H9 (cell line): Measurements from ENCODE around the gene APRT. TPM values are rescaled to one million over a fixed set of nuclear protein-coding genes. Genes with fewer than 3 reads are reported as not detected.

Source experiments
- DNase-seq: peaks from one replicate; pipeline ENCODE4 v3.0.0-alpha.2; 2017
- H2AFZ ChIP-seq: one replicate; pipeline ENCODE4 v1.6.1; 2013; ENCODE audit warnings: mild to moderate bottlenecking, low read length, control low read depth, moderate library complexity
- H2AK5ac ChIP-seq: 2 replicates; pipeline ENCODE4 v1.6.1; 2013; ENCODE audit warnings: low read length, control low read depth, mixed read lengths; ENCODE audit not compliant: insufficient read length
- H2BK120ac ChIP-seq: one replicate; pipeline ENCODE4 v1.6.1; 2013; ENCODE audit warnings: low read depth, mild to moderate bottlenecking, low read length, control low read depth, inconsistent platforms; ENCODE audit not compliant: poor library complexity, severe bottlenecking
- H2BK12ac ChIP-seq: 2 replicates; pipeline ENCODE4 v1.6.1; 2013; ENCODE audit warnings: low read length, control low read depth, mixed read lengths, low read depth; ENCODE audit not compliant: insufficient read length
- H2BK15ac ChIP-seq: 2 replicates; pipeline ENCODE4 v1.6.1; 2013; ENCODE audit warnings: low read depth, low read length, control low read depth
- H2BK20ac ChIP-seq: one replicate; pipeline ENCODE4 v1.6.1; 2013; ENCODE audit warnings: low read depth, mild to moderate bottlenecking, low read length, control low read depth, inconsistent platforms; ENCODE audit not compliant: poor library complexity, severe bottlenecking
- H2BK5ac ChIP-seq: 2 replicates; pipeline ENCODE4 v1.6.1; 2013; ENCODE audit warnings: low read length, control low read depth, mixed read lengths; ENCODE audit not compliant: insufficient read length
- H3K14ac ChIP-seq: 2 replicates; pipeline ENCODE4 v1.6.1; 2013; ENCODE audit warnings: low read length, control low read depth; ENCODE audit not compliant: insufficient read depth
- H3K18ac ChIP-seq: 2 replicates; pipeline ENCODE4 v1.6.1; 2013; ENCODE audit warnings: low read depth, mild to moderate bottlenecking, mixed read lengths, low read length, control low read depth; ENCODE audit not compliant: insufficient read length
- H3K23ac ChIP-seq: 2 replicates; pipeline ENCODE4 v1.6.1; 2013; ENCODE audit warnings: low read length, control low read depth, mixed read lengths, low read depth; ENCODE audit not compliant: insufficient read length
- H3K23me2 ChIP-seq: 2 replicates; pipeline ENCODE4 v1.6.1; 2013; ENCODE audit warnings: low read depth, mild to moderate bottlenecking, mixed read lengths, low read length, control low read depth; ENCODE audit not compliant: insufficient read length, poor library complexity, severe bottlenecking
- H3K27ac ChIP-seq: 2 replicates; pipeline ENCODE4 v1.5.1; 2013; ENCODE audit warnings: low read length, control low read depth, mixed read lengths, low read depth; ENCODE audit not compliant: insufficient read length
- H3K27me3 ChIP-seq: 2 replicates; pipeline ENCODE4 v1.6.1; 2013; ENCODE audit warnings: low read length, control low read depth, inconsistent platforms; ENCODE audit not compliant: insufficient read depth
- H3K4ac ChIP-seq: 2 replicates; pipeline ENCODE4 v1.6.1; 2013; ENCODE audit warnings: low read depth, mild to moderate bottlenecking, control low read depth, inconsistent platforms, low read length, moderate library complexity
- H3K4me1 ChIP-seq: 2 replicates; pipeline ENCODE4 v1.6.1; 2013; ENCODE audit warnings: low read length, control low read depth, inconsistent platforms; ENCODE audit not compliant: insufficient read depth
- H3K4me2 ChIP-seq: 2 replicates; pipeline ENCODE4 v1.6.1; 2013; ENCODE audit warnings: low read length, control low read depth, mixed read lengths; ENCODE audit not compliant: insufficient read length, insufficient read depth
- H3K56ac ChIP-seq: 2 replicates; pipeline ENCODE4 v1.6.1; 2013; ENCODE audit warnings: low read depth, mild to moderate bottlenecking, mixed read lengths, low read length, control low read depth; ENCODE audit not compliant: insufficient read length
- H3K79me1 ChIP-seq: 2 replicates; pipeline ENCODE4 v1.6.1; 2013; ENCODE audit warnings: low read depth, mild to moderate bottlenecking, moderate library complexity, low read length, control low read depth, inconsistent platforms; ENCODE audit not compliant: insufficient read depth, poor library complexity, severe bottlenecking
- H3K79me2 ChIP-seq: 2 replicates; pipeline ENCODE4 v1.6.1; 2013; ENCODE audit warnings: low read length, control low read depth, inconsistent platforms; ENCODE audit not compliant: insufficient read depth
- H3K9ac ChIP-seq: 2 replicates; pipeline ENCODE4 v1.6.1; 2013; ENCODE audit warnings: low read length, control low read depth, mixed read lengths; ENCODE audit not compliant: insufficient read length; ENCODE audit errors: extremely low read depth
- H3K9me3 ChIP-seq: one replicate; pipeline ENCODE4 v1.6.1; 2013; ENCODE audit warnings: low read depth, low read length, inconsistent platforms; ENCODE audit not compliant: control insufficient read depth
- H3T11ph ChIP-seq: one replicate; pipeline ENCODE4 v1.6.1; 2013; ENCODE audit warnings: mild to moderate bottlenecking, low read length, control low read depth, inconsistent platforms
- H4K20me1 ChIP-seq: one replicate; pipeline ENCODE4 v1.6.1; 2013; ENCODE audit not compliant: control insufficient read depth, insufficient read length, insufficient read depth
- H4K5ac ChIP-seq: 2 replicates; pipeline ENCODE4 v1.6.1; 2013; ENCODE audit warnings: low read depth, mild to moderate bottlenecking, mixed read lengths, low read length, control low read depth; ENCODE audit not compliant: insufficient read length
- H4K8ac ChIP-seq: replicated peaks from 2 replicates; pipeline ENCODE4 v1.6.1; 2013; ENCODE audit warnings: low read length, control low read depth, mixed read lengths, low read depth; ENCODE audit not compliant: insufficient read length
- H4K91ac ChIP-seq: 2 replicates; pipeline ENCODE4 v1.6.1; 2013; ENCODE audit warnings: low read depth, mild to moderate bottlenecking, moderate library complexity, mixed read lengths, low read length, control low read depth; ENCODE audit not compliant: insufficient read length
- H3K27ac Mint-ChIP-seq, 3 experiments: 2 replicates in 2 of 3; 3 replicates in 1 of 3; pipeline ENCODE4 v1.8.0; 2020 to 2021; ENCODE audit warnings: mixed read lengths in 3 of 3, mild to moderate bottlenecking in 1 of 3, moderate library complexity in 1 of 3
- H3K27me3 Mint-ChIP-seq: 2 replicates; pipeline ENCODE4 v1.8.0; 2021; ENCODE audit warnings: low read depth, mild to moderate bottlenecking, moderate library complexity, mixed read lengths
- H3K36me3 Mint-ChIP-seq, 3 experiments: 2 replicates in 2 of 3; 3 replicates in 1 of 3; pipeline ENCODE4 v1.8.0; 2020 to 2021; ENCODE audit warnings: low read depth in 3 of 3, mixed read lengths in 3 of 3; ENCODE audit not compliant: insufficient read depth in 1 of 3
- H3K4me1 Mint-ChIP-seq, 2 experiments: 2 replicates each; pipeline ENCODE4 v1.8.0; 2020; ENCODE audit warnings: mixed read lengths in 2 of 2
- H3K4me3 Mint-ChIP-seq, 2 experiments: 2 replicates in 1 of 2; 3 replicates in 1 of 2; pipeline ENCODE4 v1.8.0; 2020 to 2021; ENCODE audit warnings: mild to moderate bottlenecking in 2 of 2, mixed read lengths in 2 of 2, moderate library complexity in 1 of 2
- H3K9me3 Mint-ChIP-seq, 2 experiments: 2 replicates in 1 of 2; 3 replicates in 1 of 2; pipeline ENCODE4 v1.8.0; 2020; ENCODE audit warnings: mild to moderate bottlenecking in 2 of 2, mixed read lengths in 2 of 2, moderate library complexity in 1 of 2
- WGBS: extraction: QIAGEN DNeasy Blood & Tissue Kit; methylation state at CpG from one replicate; pipeline ENCODE4 v1.1.7; 2013; ENCODE audit warnings: missing lambda C conversion rate, low lambda C conversion rate, mixed read lengths; ENCODE audit not compliant: insufficient read length; ENCODE audit errors: extremely low coverage; 5-methylcytosine and 5-hydroxymethylcytosine counted together
- total RNA-seq: library from RNA; stranded (reverse); gene quantifications from 2 replicates; pipeline ENCODE4 v1.2.1, GENCODE V29; 2021
- TF ChIP-seq, protein P1 (sequence below): fragments of 200-600 bp; sonication (generic); conservative IDR thresholded peaks from 3 replicates; pipeline ENCODE4 v1.8.0; 2021; ENCODE audit warnings: antibody characterized with exemption, mild to moderate bottlenecking

The APRT gene
- total RNA-seq, 1 experiment from 2014 or later, result 246 TPM

DNA sequence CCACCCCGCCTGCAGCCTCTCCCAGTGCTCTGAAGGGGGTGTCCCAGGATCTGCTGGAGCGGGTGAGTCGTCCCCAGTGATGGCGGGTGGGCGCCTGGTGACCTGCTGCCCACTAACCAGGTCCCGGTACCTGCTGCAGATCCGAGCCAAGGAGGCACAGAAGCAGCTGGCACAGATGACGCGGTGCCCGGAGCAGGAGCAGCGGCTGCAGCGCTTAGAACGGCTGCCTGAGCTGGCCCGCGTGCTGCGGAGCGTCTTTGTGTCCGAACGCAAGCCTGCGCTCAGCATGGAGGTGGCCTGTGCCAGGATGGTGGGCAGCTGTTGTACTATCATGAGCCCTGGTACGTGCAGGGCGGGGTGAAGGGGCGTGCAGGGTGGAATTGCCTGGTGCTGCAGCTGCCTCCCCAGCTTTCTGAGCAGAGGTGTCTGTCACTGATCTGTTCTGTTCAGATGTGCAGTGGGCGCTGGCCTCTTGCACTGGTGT lies 4.5 kb downstream of the APRT start:
- no peak overlapping the region for H2BK12ac ChIP-seq
- no peak overlapping the region for H3K56ac ChIP-seq
- H3K4ac ChIP-seq, result no peak overlapping the region
- no peak overlapping the region for H3T11ph ChIP-seq
- no peak for DNase-seq
- no peak overlapping the region for H2AK5ac ChIP-seq
- TF ChIP-seq, protein P1, sequence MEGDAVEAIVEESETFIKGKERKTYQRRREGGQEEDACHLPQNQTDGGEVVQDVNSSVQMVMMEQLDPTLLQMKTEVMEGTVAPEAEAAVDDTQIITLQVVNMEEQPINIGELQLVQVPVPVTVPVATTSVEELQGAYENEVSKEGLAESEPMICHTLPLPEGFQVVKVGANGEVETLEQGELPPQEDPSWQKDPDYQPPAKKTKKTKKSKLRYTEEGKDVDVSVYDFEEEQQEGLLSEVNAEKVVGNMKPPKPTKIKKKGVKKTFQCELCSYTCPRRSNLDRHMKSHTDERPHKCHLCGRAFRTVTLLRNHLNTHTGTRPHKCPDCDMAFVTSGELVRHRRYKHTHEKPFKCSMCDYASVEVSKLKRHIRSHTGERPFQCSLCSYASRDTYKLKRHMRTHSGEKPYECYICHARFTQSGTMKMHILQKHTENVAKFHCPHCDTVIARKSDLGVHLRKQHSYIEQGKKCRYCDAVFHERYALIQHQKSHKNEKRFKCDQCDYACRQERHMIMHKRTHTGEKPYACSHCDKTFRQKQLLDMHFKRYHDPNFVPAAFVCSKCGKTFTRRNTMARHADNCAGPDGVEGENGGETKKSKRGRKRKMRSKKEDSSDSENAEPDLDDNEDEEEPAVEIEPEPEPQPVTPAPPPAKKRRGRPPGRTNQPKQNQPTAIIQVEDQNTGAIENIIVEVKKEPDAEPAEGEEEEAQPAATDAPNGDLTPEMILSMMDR, result no peak
- H4K8ac ChIP-seq, result no peak overlapping the region
- H2BK120ac ChIP-seq, result no peak overlapping the region
- no peak overlapping the region for H2BK15ac ChIP-seq
- H3K27ac Mint-ChIP-seq, result peak overlapping the region in 1 of 3 experiments; percentile 32; a peak in 2 of 7 replicates
- H3K9me3 ChIP-seq, result no peaks in the 10 kb centered on the region
- H4K91ac ChIP-seq, result no peak overlapping the region
- H3K4me3 Mint-ChIP-seq, result no peak overlapping the region
- H3K4me2 ChIP-seq, result no peak overlapping the region
- H3K27ac ChIP-seq, result no peak overlapping the region
- H3K23ac ChIP-seq, result no peak overlapping the region
- no peak overlapping the region for H2AFZ ChIP-seq
- H3K79me2 ChIP-seq, result peaks cover 6% of the 10 kb centered on the region; the same call in 1 of the 2 replicates
- H4K20me1 ChIP-seq, result peaks cover 3% of the 10 kb centered on the region
- H3K9me3 Mint-ChIP-seq, result no peaks in the 10 kb centered on the region
- H3K14ac ChIP-seq, result no peak overlapping the region
- H3K79me1 ChIP-seq, result peaks cover 6% of the 10 kb centered on the region
- H2BK5ac ChIP-seq, result no peak overlapping the region
- peaks cover 21% of the 10 kb centered on the region for H3K23me2 ChIP-seq
- WGBS, result no CpG with 5 or more reads among the region's 24 CpGs
- no peak overlapping the region for H4K5ac ChIP-seq
- H3K36me3 Mint-ChIP-seq, result peaks cover 17 to 55% (median 54%) of the 10 kb centered on the region in 3 experiments; a peak in 6 of 7 replicates
- no peaks in the 10 kb centered on the region; the same call in 1 of the 2 replicates for H3K27me3 Mint-ChIP-seq
- no peak overlapping the region for H3K18ac ChIP-seq
- H3K4me1 Mint-ChIP-seq, result peaks cover 2 to 10% of the 10 kb centered on the region in 2 experiments
- no peak overlapping the region for H2BK20ac ChIP-seq
- no peaks in the 10 kb centered on the region for H3K27me3 ChIP-seq
- no peaks in the 10 kb centered on the region for H3K4me1 ChIP-seq
- H3K9ac ChIP-seq, result no peak overlapping the region
